GM23338 (cell line): Measurements from ENCODE around the gene PRRX1. TPM values are rescaled to one million over a fixed set of nuclear protein-coding genes. Genes with fewer than 3 reads are reported as not detected.

Experiments
- ATAC-seq: fragments of 200-7000 bp; cut with Tn5 transposase; 3 replicates; pipeline ENCODE4 v1.9.1; 2020
- DNase-seq: peaks from one replicate; pipeline ENCODE4 v3.0.0-alpha.2; 2015; ENCODE audit warnings: low spot score
- H2AFZ ChIP-seq: fragments of 200-600 bp; sonication (generic); 2 replicates; pipeline ENCODE4 v1.8.0; 2016; ENCODE audit warnings: antibody characterized with exemption, mild to moderate bottlenecking, moderate library complexity
- H3F3A ChIP-seq: fragments of 200-600 bp; sonication (generic); replicated peaks from 2 replicates; pipeline ENCODE4 v1.8.0; 2017; ENCODE audit warnings: antibody characterized with exemption, mixed run types, low read depth
- H3K27ac ChIP-seq: fragments of 200-600 bp; sonication (generic); 2 replicates; pipeline ENCODE4 v1.6.1; 2016; ENCODE audit warnings: low read depth
- H3K27me3 ChIP-seq: fragments of 200-600 bp; sonication (generic); 2 replicates; pipeline ENCODE4 v1.8.0; 2016; ENCODE audit warnings: mild to moderate bottlenecking, mixed run types, moderate library complexity; ENCODE audit not compliant: insufficient read depth
- H3K36me3 ChIP-seq: fragments of 200-600 bp; sonication (generic); 2 replicates; pipeline ENCODE4 v1.8.0; 2016; ENCODE audit warnings: mild to moderate bottlenecking; ENCODE audit not compliant: insufficient read depth
- H3K4me1 ChIP-seq: fragments of 200-600 bp; sonication (generic); 2 replicates; pipeline ENCODE4 v1.8.0; 2016; ENCODE audit warnings: mild to moderate bottlenecking, moderate library complexity; ENCODE audit not compliant: insufficient read depth
- H3K4me2 ChIP-seq: fragments of 200-600 bp; sonication (generic); 2 replicates; pipeline ENCODE4 v1.7.1; 2017; ENCODE audit warnings: mixed run types
- H3K4me3 ChIP-seq: fragments of 200-600 bp; sonication (generic); 2 replicates; pipeline ENCODE4 v1.6.1; 2016; ENCODE audit warnings: mixed run types
- H3K79me2 ChIP-seq: fragments of 200-600 bp; sonication (generic); replicated peaks from 2 replicates; pipeline ENCODE4 v1.8.0; 2017; ENCODE audit warnings: mild to moderate bottlenecking; ENCODE audit not compliant: insufficient read depth
- H3K9me2 ChIP-seq: fragments of 200-600 bp; sonication (generic); 2 replicates; pipeline ENCODE4 v1.8.0; 2017; ENCODE audit not compliant: insufficient read depth
- H4K20me1 ChIP-seq: fragments of 200-600 bp; sonication (generic); replicated peaks from 2 replicates; pipeline ENCODE4 v1.8.0; 2017; ENCODE audit warnings: mild to moderate bottlenecking; ENCODE audit not compliant: insufficient read depth
- H3K27ac Mint-ChIP-seq: 2 replicates; pipeline ENCODE4 v1.8.0; 2020; ENCODE audit warnings: inconsistent platforms, mild to moderate bottlenecking, moderate library complexity, mixed read lengths
- H3K27me3 Mint-ChIP-seq: 3 replicates; pipeline ENCODE4 v1.8.0; 2022; ENCODE audit warnings: low read depth, mild to moderate bottlenecking, moderate library complexity, mixed read lengths, inconsistent platforms; ENCODE audit not compliant: insufficient read depth, poor library complexity
- H3K36me3 Mint-ChIP-seq: 3 replicates; pipeline ENCODE4 v1.8.0; 2021; ENCODE audit warnings: low read depth, mild to moderate bottlenecking, inconsistent platforms, moderate library complexity, mixed read lengths
- H3K4me1 Mint-ChIP-seq: 3 replicates; pipeline ENCODE4 v1.8.0; 2020; ENCODE audit warnings: mild to moderate bottlenecking, inconsistent platforms, mixed read lengths
- H3K4me3 Mint-ChIP-seq: 3 replicates; pipeline ENCODE4 v1.8.0; 2021; ENCODE audit warnings: moderate library complexity, mild to moderate bottlenecking, inconsistent platforms, mixed read lengths
- H3K9me3 Mint-ChIP-seq: 3 replicates; pipeline ENCODE4 v1.8.0; 2020; ENCODE audit warnings: moderate library complexity, mild to moderate bottlenecking, inconsistent platforms, mixed read lengths
- CTCF ChIP-seq, 2 experiments: fragments of 200-600 bp in 1 of 2; sonication (generic) in 1 of 2; conservative IDR thresholded peaks; 2 replicates each; pipeline versions ENCODE4 v1.5.1 to v1.6.1; 2016 to 2017; ENCODE audit warnings: antibody characterized with exemption in 2 of 2, low read depth in 2 of 2, mild to moderate bottlenecking in 2 of 2, moderate library complexity in 1 of 2
- EZH2 ChIP-seq: fragments of 200-600 bp; sonication (generic); IDR thresholded peaks from one replicate; pipeline ENCODE4 v1.8.0; 2017; ENCODE audit warnings: antibody characterized with exemption, mild to moderate bottlenecking, low read depth; ENCODE audit not compliant: unreplicated experiment
- EZH2phosphoT487 ChIP-seq: fragments of 200-600 bp; sonication (generic); IDR thresholded peaks from one replicate; pipeline ENCODE4 v1.8.1; 2018; ENCODE audit warnings: antibody characterized with exemption; ENCODE audit not compliant: unreplicated experiment
- NANOG ChIP-seq: IDR thresholded peaks from 2 replicates; pipeline ENCODE4 v1.6.1; 2016; ENCODE audit warnings: antibody characterized with exemption, borderline replicate concordance
- ZNF114 ChIP-seq: fragments of 250-450 bp; sonication (Bioruptor Pico); IDR thresholded peaks from 2 replicates; pipeline ENCODE4 v1.5.0; 2020; ENCODE audit warnings: mild to moderate bottlenecking, moderate library complexity
- polyA plus RNA-seq: library from polyadenylated mRNA; unstranded; fragments of >200 nt; fragmentation: Nextera tagmentation; extraction: Ambion mirVana; gene quantifications from 2 replicates; pipeline ENCODE4 v1.2.1, GENCODE V29; 2016
- total RNA-seq: library from RNA; depleted of rRNA; stranded (reverse); fragments of >200 nt; shearing (Covaris generic); gene quantifications from 2 replicates; pipeline ENCODE4 v1.2.3, GENCODE V29; 2014

The PRRX1 gene
- total and polyA plus RNA-seq, 2 experiments from 2014 or later, result 0.58 TPM; not detected in 1

GRCh38 chr1:170669586-170670530 lies 5.9 kb downstream of the PRRX1 start:
- H4K20me1 ChIP-seq, result peaks cover 22% of the 10 kb centered on the region
- Mint-ChIP-seq H3K36me3 (no peaks in the 10 kb centered on the region), H3K4me3 (peak overlapping the region; percentile 52), H3K27ac (no peak overlapping the region), H3K27me3 (peaks cover 69% of the 10 kb centered on the region), H3K4me1 (peaks cover 51% of the 10 kb centered on the region), H3K9me3 (peaks cover 5% of the 10 kb centered on the region; the same call in 1 of the 3 replicates)
- ATAC-seq (no peak), DNase-seq (peak; percentile 44)
- H3K4me3 ChIP-seq, result peak overlapping the region; percentile 49
- no peak overlapping the region for H3K27ac ChIP-seq
- H3K4me1 ChIP-seq, result peaks cover 50% of the 10 kb centered on the region
- no peaks in the 10 kb centered on the region for H3K36me3 ChIP-seq
- no peaks in the 10 kb centered on the region for H3K79me2 ChIP-seq
- peak overlapping the region; percentile 71 for H3K4me2 ChIP-seq
- peaks cover 12% of the 10 kb centered on the region for H3F3A ChIP-seq
- peaks cover 83% of the 10 kb centered on the region for H3K27me3 ChIP-seq
- H3K9me2 ChIP-seq, result no peaks in the 10 kb centered on the region
- TF ChIP-seq ZNF114, result no peak
- TF ChIP-seq EZH2phosphoT487, result peak; percentile 64
- no peak for TF ChIP-seq CTCF (conservative IDR thresholded peaks at IDR 0.05; ENCODE audit: low read depth in 2 of 2)
- TF ChIP-seq EZH2, result peak; percentile 89
- H2AFZ ChIP-seq, result no peak overlapping the region

GRCh38 chr1:170670802-170671628 lies 7.1 kb downstream of the PRRX1 start:
- Mint-ChIP-seq H3K4me3 (peak overlapping the region; percentile 57), H3K27ac (no peak overlapping the region), H3K27me3 (peaks cover 58% of the 10 kb centered on the region), H3K9me3 (peaks cover 5% of the 10 kb centered on the region; the same call in 1 of the 3 replicates), H3K36me3 (no peaks in the 10 kb centered on the region), H3K4me1 (peaks cover 42% of the 10 kb centered on the region)
- H3K79me2 ChIP-seq, result no peaks in the 10 kb centered on the region
- peak; percentile 76 for ATAC-seq
- H3K27ac ChIP-seq, result no peak overlapping the region
- peaks cover 8% of the 10 kb centered on the region for H3F3A ChIP-seq
- H3K27me3 ChIP-seq, result peaks cover 71% of the 10 kb centered on the region
- H3K4me3 ChIP-seq, result peak overlapping the region; percentile 39
- H3K4me1 ChIP-seq, result peaks cover 38% of the 10 kb centered on the region
- H3K9me2 ChIP-seq, result no peaks in the 10 kb centered on the region
- H4K20me1 ChIP-seq, result peaks cover 15% of the 10 kb centered on the region
- DNase-seq, result peak; percentile 82
- H3K4me2 ChIP-seq, result peak overlapping the region; percentile 72
- no peak for TF ChIP-seq NANOG
- peak; percentile 95 to 97 for TF ChIP-seq CTCF (conservative IDR thresholded peaks at IDR 0.05; ENCODE audit: low read depth in 2 of 2)
- peak; percentile 93 for TF ChIP-seq EZH2
- no peaks in the 10 kb centered on the region for H3K36me3 ChIP-seq
- no peak overlapping the region for H2AFZ ChIP-seq
